ENCODE data around the gene LCN15. TPM values are rescaled to one million over a fixed set of nuclear protein-coding genes. Genes with fewer than 3 reads are reported as not detected.

LCN15 gene
- total RNA-seq, 4 donors from 2014 or later: not detected

- Histone ChIP-seq H3K9me3 (peaks cover 0 to 44% (median 4%) of the 10 kb centered on the region in 4 donors), H3K4me3 (no peak overlapping the region), H3K27me3 (no peaks in the 10 kb centered on the region), H3K36me3 (no peaks in the 10 kb centered on the region), H3K27ac (no peak overlapping the region), H3K4me1 (peaks cover 0 to 18% (median 7%) of the 10 kb centered on the region in 4 donors)
- WGBS, 2 donors: 81 to 82% methylated on average over 24 to 25 of the region's 31 CpGs
- no peak for TF ChIP-seq CTCF (IDR thresholded peaks at IDR 0.05)
- TF ChIP-seq POLR2A (IDR thresholded peaks at IDR 0.05): no peak
- TF ChIP-seq EP300 (IDR thresholded peaks at IDR 0.05): no peak
- DNase-seq (ENCODE audit: low spot score in 2 of 2): no peak
These were observed 10.8 kb downstream of the LCN15 start for GRCh38 chr9:136753371-136754058.

GRCh38 chr9:136751814-136752213, 12.5 kb downstream of the LCN15 start:
- no peak overlapping the region for H3K27ac ChIP-seq
- H3K36me3 ChIP-seq: no peaks in the 10 kb centered on the region
- no peak overlapping the region for H3K4me3 ChIP-seq
- H3K4me1 ChIP-seq: peaks cover 0 to 18% (median 4%) of the 10 kb centered on the region in 4 donors
- H3K27me3 ChIP-seq: no peaks in the 10 kb centered on the region
- no peak for TF ChIP-seq POLR2A (IDR thresholded peaks at IDR 0.05)
- TF ChIP-seq EP300 (IDR thresholded peaks at IDR 0.05): no peak
- DNase-seq (ENCODE audit: low spot score in 2 of 2): no peak
- peaks cover 0 to 44% (median 4%) of the 10 kb centered on the region in 4 donors for H3K9me3 ChIP-seq

- no peak overlapping the region for H3K27ac ChIP-seq
These were observed 13.1 kb downstream of the LCN15 start for GRCh38 chr9:136751244-136751643.

GRCh38 chr9:136750526-136750925, 13.8 kb downstream of the LCN15 start:
- Histone ChIP-seq H3K9me3 (peaks cover 0 to 33% (median 4%) of the 10 kb centered on the region in 4 donors), H3K27ac (no peak overlapping the region), H3K27me3 (no peaks in the 10 kb centered on the region), H3K4me3 (no peak overlapping the region), H3K36me3 (no peaks in the 10 kb centered on the region), H3K4me1 (peaks cover 0 to 18% (median 4%) of the 10 kb centered on the region in 4 donors)
- no peak for DNase-seq (ENCODE audit: low spot score in 2 of 2)
- WGBS, 2 donors: 29 to 49% methylated on average over 2 of the region's 2 CpGs
- no peak for TF ChIP-seq EP300 (IDR thresholded peaks at IDR 0.05)
- TF ChIP-seq POLR2A (IDR thresholded peaks at IDR 0.05): no peak
- TF ChIP-seq CTCF (IDR thresholded peaks at IDR 0.05): no peak

More at GRCh38 chr9:136751244-136751643, 13.1 kb downstream of the LCN15 start:
- Histone ChIP-seq H3K9me3 (peaks cover 0 to 40% (median 4%) of the 10 kb centered on the region in 4 donors), H3K36me3 (no peaks in the 10 kb centered on the region), H3K4me1 (peaks cover 0 to 18% (median 4%) of the 10 kb centered on the region in 4 donors), H3K27me3 (no peaks in the 10 kb centered on the region), H3K4me3 (no peak overlapping the region)
- 80 to 93% methylated on average over 1 of the region's 1 CpG for WGBS, 2 donors
- DNase-seq (ENCODE audit: low spot score in 2 of 2): no peak
- TF ChIP-seq EP300 (IDR thresholded peaks at IDR 0.05) (no peak), POLR2A (IDR thresholded peaks at IDR 0.05) (no peak), CTCF (IDR thresholded peaks at IDR 0.05) (no peak)

- TF ChIP-seq CTCF (IDR thresholded peaks at IDR 0.05) (no peak), POLR2A (IDR thresholded peaks at IDR 0.05) (no peak), EP300 (IDR thresholded peaks at IDR 0.05) (peak in 1 of 2 donors; percentile 6)
- Histone ChIP-seq H3K27ac (peak overlapping the region in 1 of 4 donors; percentile 60), H3K4me1 (peaks cover 0 to 18% (median 4%) of the 10 kb centered on the region in 4 donors), H3K4me3 (no peak overlapping the region), H3K36me3 (no peaks in the 10 kb centered on the region), H3K27me3 (peaks cover 0 to 5% of the 10 kb centered on the region in 2 donors), H3K9me3 (peaks cover 0 to 29% (median 4%) of the 10 kb centered on the region in 4 donors)
- 50 to 60% methylated on average over 15 to 21 of the region's 21 CpGs for WGBS, 2 donors
- no peak for DNase-seq (ENCODE audit: low spot score in 2 of 2)
These were observed 15.4 kb downstream of the LCN15 start for GRCh38 chr9:136748666-136749611.

Measured in tibial nerve (tissue), 4 donors.